ENCODE data around the gene SEC24A.

SEC24A gene

GRCh38 chr5:134777366-134777765 is 128.8 kb downstream of the SEC24A start:
- Histone ChIP-seq H3K36me3 (ENCODE audit: control insufficient read depth, insufficient read depth, low read length) (peaks cover 39% of the 10 kb centered on the region), H3K27ac (ENCODE audit: insufficient read depth, low read depth, low read length, poor library complexity, severe bottlenecking) (no peak overlapping the region), H3K27me3 (ENCODE audit: control insufficient read depth, insufficient read depth, low read length, poor library complexity, severe bottlenecking) (no peaks in the 10 kb centered on the region), H3K4me1 (ENCODE audit: control insufficient read depth, insufficient read depth, low read length) (no peaks in the 10 kb centered on the region), H3K4me3 (ENCODE audit: insufficient read depth, low read depth, low read length) (no peak overlapping the region), H3K9me3 (ENCODE audit: control insufficient read depth, low read length) (no peaks in the 10 kb centered on the region)
- WGBS, 2 experiments, result 88 to 97% methylated on average over 2 of the region's 2 CpGs

Data from ectodermal cell (in vitro differentiated cells).